Stimulated activated memory B cell treated with anti-CD40 and anti-IgM and Interleukin-4, amounts not matched to agents 10 μg/mL and 1 μg/mL and 100 μg/mL, for 72 hours (primary cell): Measurements from ENCODE around the gene DLK2.
A peak's percentile ranks its signal among the peaks of the same experiment; 100 is the strongest.

Experiments
- ATAC-seq: fragments of 150-1000 bp; cut with Tn5 transposase; 2 replicates; pipeline ENCODE4 v1.10.0; 2021
- H3K27ac Mint-ChIP-seq: one replicate; pipeline ENCODE4 v1.8.0; 2022; ENCODE audit warnings: mild to moderate bottlenecking, mixed read lengths
- H3K27me3 Mint-ChIP-seq: one replicate; pipeline ENCODE4 v1.8.0; 2022; ENCODE audit warnings: mixed read lengths
- H3K36me3 Mint-ChIP-seq: one replicate; pipeline ENCODE4 v1.8.0; 2022; ENCODE audit warnings: mixed read lengths
- H3K4me1 Mint-ChIP-seq: one replicate; pipeline ENCODE4 v1.8.0; 2022; ENCODE audit warnings: mixed read lengths
- H3K4me3 Mint-ChIP-seq: one replicate; pipeline ENCODE4 v1.8.0; 2022; ENCODE audit warnings: mild to moderate bottlenecking, moderate library complexity, mixed read lengths
- H3K9me3 Mint-ChIP-seq: one replicate; pipeline ENCODE4 v1.8.0; 2022; ENCODE audit warnings: mixed read lengths

The DLK2 gene

DNA sequence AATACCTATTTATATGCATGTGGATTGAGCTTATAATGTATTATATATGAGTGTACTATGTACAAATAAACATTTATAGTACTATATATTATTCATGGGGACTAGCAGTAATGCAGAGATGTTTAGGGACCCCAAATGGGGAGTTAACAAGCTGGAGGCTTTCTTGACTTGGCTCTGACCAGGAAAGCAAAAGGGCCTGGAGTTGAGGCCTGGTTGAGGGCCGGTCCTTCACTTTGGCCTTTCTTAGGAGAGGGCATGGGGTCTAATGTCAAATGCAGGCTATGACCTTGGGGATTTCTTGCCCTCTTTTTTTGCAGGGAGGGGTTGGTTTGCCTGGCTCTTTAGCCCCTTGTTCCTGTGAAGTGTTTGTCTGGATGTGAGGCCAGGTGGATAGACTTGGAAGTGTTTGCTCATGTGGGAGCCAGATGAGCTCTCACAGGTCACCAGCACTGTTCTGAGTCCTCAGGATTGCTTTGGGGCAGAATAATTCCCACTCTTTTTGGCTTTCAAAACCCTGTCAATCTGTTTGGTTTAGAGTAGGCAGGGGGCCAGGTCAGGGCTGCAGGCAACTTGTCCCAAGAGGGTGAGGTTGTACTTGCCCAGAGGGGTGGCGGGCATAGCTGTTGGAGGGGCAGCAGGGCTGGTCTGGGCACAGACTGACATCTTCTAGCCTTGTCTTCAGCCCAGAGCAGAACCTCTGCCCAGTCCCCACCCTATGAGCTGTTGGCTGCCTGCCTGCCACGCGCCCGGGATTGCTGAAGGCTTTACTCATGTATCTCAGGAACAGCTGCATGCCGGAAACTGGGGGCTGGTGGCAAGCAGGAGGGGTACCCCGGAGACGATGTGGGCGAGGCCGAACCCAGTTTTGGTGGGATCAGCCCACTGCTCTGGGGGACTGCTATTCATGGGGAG is 36.7 kb upstream of the DLK2 start:
- H3K9me3 Mint-ChIP-seq = no peaks in the 10 kb centered on the region
- H3K36me3 Mint-ChIP-seq = peaks cover 10% of the 10 kb centered on the region
- no peak for ATAC-seq
- H3K27me3 Mint-ChIP-seq = no peaks in the 10 kb centered on the region
- peaks cover 26% of the 10 kb centered on the region for H3K4me1 Mint-ChIP-seq
- no peak overlapping the region for H3K4me3 Mint-ChIP-seq
- H3K27ac Mint-ChIP-seq = no peak overlapping the region

DNA sequence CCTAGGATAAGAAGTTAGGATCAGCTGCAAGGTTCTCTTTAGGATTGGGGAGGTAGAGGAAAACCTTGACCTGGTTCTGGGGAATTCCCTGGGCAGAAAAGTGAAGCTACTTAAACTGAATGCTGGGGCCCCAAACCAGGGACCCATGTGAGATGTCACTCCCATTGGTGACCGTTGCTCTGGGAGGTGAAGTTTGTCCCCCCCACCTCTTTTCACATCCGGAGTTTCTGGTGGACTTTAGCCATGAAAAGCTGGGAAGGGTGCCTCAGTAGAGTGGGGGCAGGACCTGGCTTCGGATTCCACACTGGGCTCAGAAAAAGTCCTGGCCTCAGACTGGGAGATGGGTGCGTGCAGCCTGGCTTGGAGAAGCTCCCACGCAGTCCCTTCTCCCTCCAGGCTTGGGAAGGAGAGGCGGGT is 35.2 kb upstream of the DLK2 start:
- Mint-ChIP-seq H3K27ac (no peak overlapping the region), H3K9me3 (no peaks in the 10 kb centered on the region), H3K4me3 (no peak overlapping the region), H3K36me3 (peaks cover 10% of the 10 kb centered on the region), H3K4me1 (peaks cover 26% of the 10 kb centered on the region), H3K27me3 (no peaks in the 10 kb centered on the region)
- ATAC-seq = no peak

GRCh38 chr6:43489277-43490072 is 34.1 kb upstream of the DLK2 start:
- Mint-ChIP-seq H3K36me3 (peaks cover 10% of the 10 kb centered on the region), H3K27me3 (no peaks in the 10 kb centered on the region), H3K9me3 (no peaks in the 10 kb centered on the region), H3K4me3 (no peak overlapping the region), H3K27ac (no peak overlapping the region), H3K4me1 (peaks cover 19% of the 10 kb centered on the region)
- no peak for ATAC-seq

DNA sequence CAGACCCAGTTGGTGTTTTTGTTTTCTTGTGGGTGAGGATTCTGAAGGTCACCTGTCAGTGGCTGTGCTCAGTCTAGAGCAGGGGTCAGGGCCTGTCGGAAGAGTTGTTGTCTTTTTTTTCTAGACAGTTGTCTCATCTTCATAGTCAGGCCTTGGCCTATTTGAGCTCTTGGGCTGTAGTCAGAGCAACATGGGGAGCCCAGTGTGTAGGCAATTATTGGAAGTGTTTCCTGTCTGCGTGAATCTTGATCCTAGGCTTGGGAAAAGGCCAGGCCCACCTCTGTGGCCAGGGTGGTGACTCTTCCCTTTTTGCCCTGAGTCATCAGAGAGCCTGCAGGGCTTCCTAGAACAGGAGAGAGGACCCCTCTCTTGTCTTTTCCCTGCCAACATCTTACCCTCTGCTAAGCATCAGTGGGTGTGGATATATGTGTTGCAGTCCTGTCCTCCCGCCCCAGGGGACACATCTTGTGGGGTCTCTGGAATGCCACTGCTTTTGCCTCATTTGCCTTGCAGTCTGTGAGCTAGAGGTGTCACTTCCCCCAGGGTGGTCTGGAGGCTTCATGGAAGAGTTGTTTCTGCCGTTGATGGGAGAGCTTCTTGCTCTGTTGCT is 33.4 kb upstream of the DLK2 start:
- no peak for ATAC-seq
- H3K36me3 Mint-ChIP-seq = peaks cover 10% of the 10 kb centered on the region
- no peaks in the 10 kb centered on the region for H3K9me3 Mint-ChIP-seq
- H3K4me1 Mint-ChIP-seq = peaks cover 19% of the 10 kb centered on the region
- H3K4me3 Mint-ChIP-seq = no peak overlapping the region
- no peaks in the 10 kb centered on the region for H3K27me3 Mint-ChIP-seq
- H3K27ac Mint-ChIP-seq = no peak overlapping the region

GRCh38 chr6:43481591-43482236 is 26.4 kb upstream of the DLK2 start:
- Mint-ChIP-seq H3K4me3 (no peak overlapping the region), H3K36me3 (peaks cover 6% of the 10 kb centered on the region), H3K27ac (no peak overlapping the region), H3K27me3 (no peaks in the 10 kb centered on the region), H3K9me3 (no peaks in the 10 kb centered on the region), H3K4me1 (peaks cover 34% of the 10 kb centered on the region)
- no peak for ATAC-seq

DNA sequence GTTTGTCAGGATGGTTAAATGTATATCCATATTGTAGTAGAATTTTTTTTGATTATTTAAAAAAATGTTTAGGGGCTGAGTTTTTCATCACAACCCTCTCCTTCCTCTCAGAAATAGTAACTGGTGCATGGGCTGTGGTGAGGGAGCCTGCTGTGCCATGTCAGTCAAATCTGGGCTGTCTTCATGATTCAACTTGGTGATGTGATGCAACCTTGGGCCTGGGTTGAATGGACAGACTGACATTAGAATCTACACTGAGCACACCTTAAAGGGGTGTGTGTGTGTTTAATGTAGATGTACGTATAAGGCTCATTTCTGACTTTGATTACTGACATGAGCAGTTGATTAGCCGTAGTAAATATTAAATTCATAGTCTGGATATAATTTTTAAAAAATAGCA is 25.7 kb upstream of the DLK2 start:
- peaks cover 37% of the 10 kb centered on the region for H3K4me1 Mint-ChIP-seq
- H3K9me3 Mint-ChIP-seq = no peaks in the 10 kb centered on the region
- no peaks in the 10 kb centered on the region for H3K27me3 Mint-ChIP-seq
- no peak for ATAC-seq
- peaks cover 6% of the 10 kb centered on the region for H3K36me3 Mint-ChIP-seq
- no peak overlapping the region for H3K27ac Mint-ChIP-seq
- no peak overlapping the region for H3K4me3 Mint-ChIP-seq

GRCh38 chr6:43478008-43478372 is 22.6 kb upstream of the DLK2 start:
- H3K27me3 Mint-ChIP-seq = no peaks in the 10 kb centered on the region
- no peaks in the 10 kb centered on the region for H3K9me3 Mint-ChIP-seq
- peak overlapping the region; percentile 98 for H3K4me3 Mint-ChIP-seq
- ATAC-seq = no peak
- H3K27ac Mint-ChIP-seq = peak overlapping the region; percentile 95
- H3K36me3 Mint-ChIP-seq = no peaks in the 10 kb centered on the region
- peaks cover 30% of the 10 kb centered on the region for H3K4me1 Mint-ChIP-seq

DNA sequence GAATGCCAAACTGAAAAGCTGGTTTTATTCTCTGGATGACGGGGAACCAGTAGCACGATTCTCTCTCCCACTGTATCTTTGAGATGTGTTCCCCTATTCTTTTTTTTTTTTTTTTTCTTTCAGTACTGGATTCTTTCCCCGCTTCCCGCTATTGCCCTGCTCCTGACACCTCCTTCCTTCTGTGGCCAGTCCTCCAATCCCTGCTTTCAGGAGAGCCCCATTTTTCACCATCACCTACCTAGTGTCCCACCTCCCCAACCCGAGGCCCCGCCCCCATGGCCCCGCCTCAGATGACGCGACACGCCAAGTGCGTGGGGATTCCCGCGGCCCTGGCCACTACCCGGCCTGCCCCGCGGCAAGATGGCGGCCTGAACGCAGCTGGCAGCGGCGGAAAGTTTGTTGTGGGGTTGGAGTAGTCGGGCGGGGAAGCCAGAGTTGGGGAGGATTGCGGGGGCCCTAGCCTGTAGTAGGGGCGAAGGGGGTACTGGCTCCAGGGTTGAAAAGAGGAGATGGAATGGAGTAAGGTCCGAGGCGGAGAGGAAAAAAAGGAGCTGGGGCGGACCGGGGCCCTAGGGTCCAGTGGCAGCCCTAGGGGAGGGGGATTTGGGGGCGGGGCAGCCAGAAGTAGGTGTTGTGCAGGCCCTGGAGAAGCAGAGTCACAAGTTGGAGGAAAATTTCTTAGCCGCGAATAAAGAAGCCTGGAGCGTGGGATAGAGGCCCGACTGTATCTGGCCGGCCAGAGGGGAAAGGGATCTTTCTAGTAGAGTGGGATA is 22.1 kb upstream of the DLK2 start, which contains the start of gene TJAP1:
TSS of gene TJAP1 (plus strand) at position 336 of the 773 bp plus-strand sequence. CDS start 21,432 bp downstream, outside the sequence.
- H3K4me3 Mint-ChIP-seq = peak within 1 kb of the TSS; percentile 98
- peak; percentile 100 for ATAC-seq
- H3K9me3 Mint-ChIP-seq = no peaks in the 10 kb centered on the region

DNA sequence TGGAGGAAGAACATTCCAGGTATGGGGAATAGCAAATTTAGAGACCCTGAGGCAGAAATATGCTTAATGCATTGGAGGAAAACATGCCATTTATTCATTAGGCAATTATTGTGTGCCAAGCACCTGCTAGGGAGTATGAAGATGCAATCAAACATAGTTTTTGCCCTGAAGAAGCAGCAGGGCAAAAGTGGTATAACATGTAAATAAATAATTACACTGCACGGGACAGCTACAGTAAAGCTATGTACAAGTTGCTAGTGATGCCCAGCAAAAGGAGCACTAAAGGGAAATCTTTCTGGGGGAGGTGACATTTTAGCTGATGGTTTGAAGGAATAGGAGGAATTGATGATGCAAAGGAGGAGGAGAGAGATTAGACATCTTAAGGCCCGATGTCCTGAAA is 21.4 kb upstream of the DLK2 start:
- Mint-ChIP-seq H3K9me3 (no peaks in the 10 kb centered on the region), H3K36me3 (no peaks in the 10 kb centered on the region), H3K4me3 (peak overlapping the region; percentile 98), H3K27ac (peak overlapping the region; percentile 95), H3K4me1 (peaks cover 30% of the 10 kb centered on the region), H3K27me3 (no peaks in the 10 kb centered on the region)
- ATAC-seq = peak; percentile 32

More for the DNA sequence above, 22.1 kb upstream of the DLK2 start, which contains the start of gene TJAP1:
- peak within 1 kb of the TSS; percentile 95 for H3K27ac Mint-ChIP-seq
- H3K27me3 Mint-ChIP-seq = no peaks in the 10 kb centered on the region
- no peaks in the 10 kb centered on the region for H3K36me3 Mint-ChIP-seq
- H3K4me1 Mint-ChIP-seq = peaks cover 30% of the 10 kb centered on the region

GRCh38 chr6:43475516-43475915 is 20.2 kb upstream of the DLK2 start:
- Mint-ChIP-seq H3K9me3 (no peaks in the 10 kb centered on the region), H3K27me3 (peaks cover 8% of the 10 kb centered on the region), H3K4me3 (no peak overlapping the region), H3K4me1 (peaks cover 30% of the 10 kb centered on the region), H3K27ac (no peak overlapping the region), H3K36me3 (no peaks in the 10 kb centered on the region)
- ATAC-seq = no peak

- ATAC-seq = no peak
- Mint-ChIP-seq H3K36me3 (no peaks in the 10 kb centered on the region), H3K9me3 (no peaks in the 10 kb centered on the region), H3K27me3 (peaks cover 34% of the 10 kb centered on the region), H3K4me3 (no peak overlapping the region), H3K4me1 (peaks cover 10% of the 10 kb centered on the region), H3K27ac (no peak overlapping the region)
Measured at GRCh38 chr6:43472515-43472914, 17.2 kb upstream of the DLK2 start.

- Mint-ChIP-seq H3K36me3 (no peaks in the 10 kb centered on the region), H3K4me3 (no peak overlapping the region), H3K9me3 (no peaks in the 10 kb centered on the region), H3K27ac (no peak overlapping the region), H3K27me3 (peaks cover 37% of the 10 kb centered on the region), H3K4me1 (no peaks in the 10 kb centered on the region)
- no peak for ATAC-seq
Measured at GRCh38 chr6:43471399-43471798, 16.1 kb upstream of the DLK2 start.

DNA sequence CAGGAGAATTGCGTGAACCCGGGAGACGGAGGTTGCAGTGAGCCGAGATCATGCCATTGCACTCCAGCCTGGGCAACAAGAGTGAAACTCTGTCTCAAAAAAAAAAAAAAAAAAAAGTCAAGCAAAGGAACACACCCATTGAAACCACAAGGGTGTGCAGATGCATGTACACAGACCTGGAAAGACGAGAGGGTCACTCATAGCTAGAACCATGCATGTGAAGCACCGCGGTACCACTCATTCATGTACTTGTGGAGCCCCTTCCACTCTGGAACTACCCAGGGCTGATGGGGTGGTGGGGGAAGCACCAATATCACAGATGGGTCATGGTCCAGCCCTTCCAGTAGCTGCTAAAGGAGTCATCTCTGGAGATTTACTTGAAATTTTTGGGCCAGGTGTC is 14.6 kb upstream of the DLK2 start:
- Mint-ChIP-seq H3K27me3 (peaks cover 37% of the 10 kb centered on the region), H3K4me1 (no peaks in the 10 kb centered on the region), H3K9me3 (no peaks in the 10 kb centered on the region), H3K36me3 (no peaks in the 10 kb centered on the region), H3K27ac (no peak overlapping the region), H3K4me3 (no peak overlapping the region)
- no peak for ATAC-seq
